NCI-H128 (cell line): ENCODE measurements around the gene PMFBP1.

ENCODE experiments used
- DNase-seq: peaks from one replicate; lab custom pipeline; 2025; ENCODE audit not compliant: unreplicated experiment; lab: John Stamatoyannopoulos, UW

Gene PMFBP1, protein sequence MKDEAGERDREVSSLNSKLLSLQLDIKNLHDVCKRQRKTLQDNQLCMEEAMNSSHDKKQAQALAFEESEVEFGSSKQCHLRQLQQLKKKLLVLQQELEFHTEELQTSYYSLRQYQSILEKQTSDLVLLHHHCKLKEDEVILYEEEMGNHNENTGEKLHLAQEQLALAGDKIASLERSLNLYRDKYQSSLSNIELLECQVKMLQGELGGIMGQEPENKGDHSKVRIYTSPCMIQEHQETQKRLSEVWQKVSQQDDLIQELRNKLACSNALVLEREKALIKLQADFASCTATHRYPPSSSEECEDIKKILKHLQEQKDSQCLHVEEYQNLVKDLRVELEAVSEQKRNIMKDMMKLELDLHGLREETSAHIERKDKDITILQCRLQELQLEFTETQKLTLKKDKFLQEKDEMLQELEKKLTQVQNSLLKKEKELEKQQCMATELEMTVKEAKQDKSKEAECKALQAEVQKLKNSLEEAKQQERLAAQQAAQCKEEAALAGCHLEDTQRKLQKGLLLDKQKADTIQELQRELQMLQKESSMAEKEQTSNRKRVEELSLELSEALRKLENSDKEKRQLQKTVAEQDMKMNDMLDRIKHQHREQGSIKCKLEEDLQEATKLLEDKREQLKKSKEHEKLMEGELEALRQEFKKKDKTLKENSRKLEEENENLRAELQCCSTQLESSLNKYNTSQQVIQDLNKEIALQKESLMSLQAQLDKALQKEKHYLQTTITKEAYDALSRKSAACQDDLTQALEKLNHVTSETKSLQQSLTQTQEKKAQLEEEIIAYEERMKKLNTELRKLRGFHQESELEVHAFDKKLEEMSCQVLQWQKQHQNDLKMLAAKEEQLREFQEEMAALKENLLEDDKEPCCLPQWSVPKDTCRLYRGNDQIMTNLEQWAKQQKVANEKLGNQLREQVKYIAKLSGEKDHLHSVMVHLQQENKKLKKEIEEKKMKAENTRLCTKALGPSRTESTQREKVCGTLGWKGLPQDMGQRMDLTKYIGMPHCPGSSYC

DNA sequence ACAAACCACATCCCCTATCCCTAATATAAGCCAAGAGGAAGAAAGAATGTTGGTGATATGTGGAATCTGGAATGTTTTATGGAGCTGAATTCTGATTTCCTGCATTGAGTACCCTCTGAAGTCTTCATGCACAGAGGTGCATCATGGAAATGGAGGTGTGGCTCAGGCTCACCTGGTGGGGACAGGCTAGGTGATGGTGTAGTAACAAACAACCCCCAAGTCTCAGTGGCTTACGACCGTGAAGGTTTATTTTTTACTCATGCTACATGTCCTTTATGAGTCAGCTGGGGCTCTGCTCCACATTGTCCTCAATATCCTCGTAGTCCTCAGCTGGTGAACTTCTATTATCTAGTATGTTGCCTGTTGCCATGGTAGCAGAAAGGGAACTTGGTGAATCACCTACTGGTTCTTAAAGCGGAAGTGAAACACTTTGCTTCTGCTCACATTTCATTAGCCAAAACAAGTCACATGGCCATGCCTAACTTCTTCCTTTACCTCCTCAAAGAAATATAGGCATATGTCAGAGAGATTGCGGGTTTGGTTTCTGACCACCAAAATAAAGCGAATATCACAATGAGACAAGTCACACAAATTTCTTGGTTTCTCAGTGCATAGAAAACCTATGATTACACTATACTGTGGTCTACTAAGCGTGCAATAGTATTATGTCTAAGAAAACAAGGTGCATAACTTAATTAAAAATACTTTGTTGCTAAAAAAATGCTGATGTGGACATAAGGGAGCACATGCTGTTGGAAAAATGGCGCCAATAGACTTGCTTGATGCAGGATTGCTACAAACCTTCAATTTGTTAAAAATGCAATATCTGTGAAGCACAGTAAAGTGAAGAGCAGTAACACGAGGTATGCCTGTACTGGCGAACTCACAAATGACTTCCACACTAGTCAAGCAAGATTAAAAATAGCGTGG lies at the start of gene PMFBP1:
Gene PMFBP1, minus strand, starts transcription at position 51 of the 930 bp plus-strand sequence. CDS start 947 bp downstream, outside the sequence.
- no peak for DNase-seq

DNA sequence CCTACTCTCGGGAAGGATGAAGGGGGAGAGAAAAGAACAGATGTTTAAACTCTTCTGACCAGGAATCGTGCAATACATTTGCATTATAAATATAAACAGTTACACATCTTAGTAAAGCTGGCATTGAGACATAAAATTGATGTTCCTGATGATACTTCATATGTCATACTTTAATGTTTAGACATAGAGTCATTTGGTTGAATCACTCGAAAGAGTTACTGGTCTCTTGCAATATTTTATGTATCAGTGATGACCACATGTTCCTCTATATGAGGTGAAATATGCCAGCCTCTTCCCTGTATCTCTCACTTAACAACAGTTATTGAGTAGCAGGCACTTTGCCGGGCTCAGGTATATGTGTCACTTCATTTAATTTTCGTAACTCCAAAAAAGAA lies 49.7 kb upstream of the PMFBP1 start:
- no peak for DNase-seq

DNA sequence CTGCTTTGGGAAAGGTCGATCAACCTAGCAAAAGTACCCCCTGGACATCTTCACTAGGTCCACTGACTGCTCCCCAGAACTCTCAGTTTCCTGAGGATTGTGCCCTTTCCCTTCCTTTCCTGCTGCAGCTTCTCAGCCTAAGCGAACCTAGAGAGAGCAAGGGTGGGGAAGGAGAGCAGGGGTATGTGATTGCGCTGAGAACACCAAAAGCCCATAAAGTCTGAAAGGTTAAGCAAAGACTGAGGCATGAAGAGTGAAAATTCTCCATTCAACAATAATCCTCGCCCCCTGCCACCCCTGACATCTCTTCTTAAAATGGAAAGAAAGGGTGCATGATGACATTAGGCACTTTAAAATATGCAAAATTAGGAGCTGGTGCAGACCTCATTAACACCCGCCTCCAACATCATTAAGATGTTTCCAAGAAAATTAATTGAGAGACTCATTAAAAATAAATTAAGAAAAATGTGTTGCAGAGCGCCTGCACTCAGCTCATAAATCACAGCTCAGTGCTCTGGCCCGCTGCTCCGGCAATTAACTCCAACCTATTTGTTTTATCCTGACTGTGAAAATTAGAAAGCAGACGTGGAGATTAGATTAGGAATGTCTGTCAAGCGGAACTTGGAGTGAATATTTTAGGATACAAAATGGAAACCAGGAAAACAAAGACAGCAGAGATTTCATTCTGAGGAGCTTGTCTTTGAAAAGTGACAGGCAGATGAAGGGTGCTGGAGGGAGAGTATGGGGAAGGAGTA lies 49.1 kb upstream of the PMFBP1 start:
- DNase-seq = no peak

DNA sequence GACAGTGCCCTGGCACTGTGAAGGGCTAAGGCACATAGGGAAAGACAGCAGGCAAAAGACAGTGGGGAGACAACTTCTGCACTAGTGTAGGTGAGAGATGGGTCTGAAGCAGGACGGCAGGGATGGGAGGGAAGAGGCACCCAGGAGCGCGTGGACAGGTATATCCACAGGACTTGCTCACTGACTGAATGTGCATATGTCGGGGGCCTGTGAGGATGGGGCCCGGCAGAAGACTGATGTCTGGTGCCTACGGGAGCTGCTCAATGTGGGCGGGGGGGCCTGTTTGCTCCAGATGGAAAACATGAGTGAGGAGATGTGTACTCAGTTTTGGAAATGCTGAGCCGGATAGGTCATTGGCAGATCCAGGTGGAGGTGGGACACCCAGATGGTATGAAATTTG lies 47.3 kb upstream of the PMFBP1 start:
- no peak for DNase-seq

DNA sequence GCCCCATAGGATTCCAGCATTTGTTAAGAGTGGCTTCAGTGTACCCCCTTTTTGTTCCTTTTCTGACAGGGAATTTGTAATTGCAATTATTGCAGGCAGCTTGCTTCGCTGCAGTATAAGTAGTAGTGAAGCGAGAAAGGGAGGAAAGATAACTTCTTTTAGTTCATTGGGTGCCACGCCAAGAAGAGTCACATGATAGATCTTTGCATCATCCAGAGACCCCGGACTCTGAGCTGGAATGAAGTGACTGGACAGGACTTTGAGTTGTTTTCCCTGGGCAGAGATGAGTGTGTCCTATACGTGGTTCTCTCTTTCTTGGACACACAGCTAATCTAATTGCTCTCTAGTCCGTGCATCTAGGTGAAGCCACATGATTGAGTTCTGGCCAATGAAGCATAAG lies 44.8 kb upstream of the PMFBP1 start:
- DNase-seq = no peak

DNA sequence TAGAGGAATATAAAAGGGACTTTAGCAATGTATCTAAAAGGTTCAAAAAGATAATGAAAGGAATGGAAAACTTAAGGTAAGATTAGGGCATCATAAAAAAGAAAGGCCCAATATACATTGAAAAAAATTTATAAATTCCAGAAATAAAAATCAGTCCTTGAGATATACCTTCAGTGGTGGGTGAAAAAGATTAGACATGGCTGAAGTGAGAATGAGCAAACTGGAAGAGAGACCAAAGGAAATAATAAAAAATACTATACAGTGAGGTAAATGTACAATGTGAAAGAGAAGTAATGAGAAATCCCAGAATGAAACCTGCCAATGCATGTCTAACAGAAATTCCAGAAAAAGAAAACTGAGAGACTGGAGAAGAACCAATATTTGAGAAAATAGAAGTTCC lies 42.9 kb upstream of the PMFBP1 start:
- DNase-seq = no peak

DNA sequence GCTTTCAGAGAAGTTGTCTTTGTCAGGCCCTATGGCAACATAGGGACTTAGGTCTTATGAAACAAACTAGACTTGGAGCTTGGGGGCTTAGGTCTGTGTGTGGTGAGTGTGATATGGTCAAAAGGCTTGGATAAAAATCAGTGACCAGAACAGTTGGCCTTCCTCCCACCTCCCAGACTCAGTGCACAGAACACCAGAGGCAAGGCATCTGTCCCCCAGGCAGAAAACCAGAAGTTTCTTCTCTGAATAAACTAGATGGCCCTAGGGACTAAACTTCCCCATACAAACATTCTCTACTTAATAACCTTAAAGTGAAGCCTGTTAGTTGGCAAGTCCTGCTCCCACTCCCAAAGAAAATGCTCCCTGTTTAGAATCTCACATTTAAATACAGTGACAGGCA lies 39.2 kb upstream of the PMFBP1 start:
- DNase-seq = no peak

DNA sequence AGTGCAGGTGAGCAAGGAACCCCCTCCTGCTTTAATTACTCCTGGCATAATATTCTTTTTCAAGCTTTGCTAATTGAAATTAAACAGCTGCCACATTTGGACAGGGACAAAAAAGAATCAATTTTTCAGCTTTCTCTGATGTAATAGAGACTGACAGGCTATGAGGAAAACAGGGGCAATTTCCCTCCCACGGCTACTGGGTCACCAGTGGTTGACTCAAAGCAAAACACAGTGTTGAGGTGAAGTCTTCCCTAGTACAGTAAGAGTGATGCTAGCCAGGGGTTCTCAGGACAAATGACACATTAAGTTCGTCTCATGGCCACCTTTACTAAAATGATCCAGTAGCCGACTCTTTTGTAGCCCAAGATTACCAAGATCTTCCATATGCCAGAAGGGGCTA lies 38.6 kb upstream of the PMFBP1 start:
- DNase-seq = no peak

DNA sequence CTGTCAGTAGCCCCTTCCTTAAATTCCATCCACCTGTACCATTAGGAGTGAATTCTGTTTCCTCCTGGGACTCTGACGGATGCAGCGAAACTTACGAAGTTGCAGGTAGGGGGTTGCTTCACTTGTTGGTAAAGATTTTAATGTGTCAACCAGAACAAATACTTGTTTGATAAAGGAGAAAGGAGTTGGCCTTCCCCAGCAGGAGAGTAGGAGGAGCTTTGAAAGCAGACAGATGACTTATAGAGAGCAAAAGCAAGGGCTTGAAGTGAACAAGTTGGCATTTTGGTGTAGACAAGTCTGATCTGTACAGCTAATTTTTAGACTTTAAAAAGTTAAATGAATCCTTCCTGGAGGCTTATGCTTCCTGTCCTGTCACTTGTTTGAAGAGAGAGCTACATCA lies 38.1 kb upstream of the PMFBP1 start:
- no peak for DNase-seq

DNA sequence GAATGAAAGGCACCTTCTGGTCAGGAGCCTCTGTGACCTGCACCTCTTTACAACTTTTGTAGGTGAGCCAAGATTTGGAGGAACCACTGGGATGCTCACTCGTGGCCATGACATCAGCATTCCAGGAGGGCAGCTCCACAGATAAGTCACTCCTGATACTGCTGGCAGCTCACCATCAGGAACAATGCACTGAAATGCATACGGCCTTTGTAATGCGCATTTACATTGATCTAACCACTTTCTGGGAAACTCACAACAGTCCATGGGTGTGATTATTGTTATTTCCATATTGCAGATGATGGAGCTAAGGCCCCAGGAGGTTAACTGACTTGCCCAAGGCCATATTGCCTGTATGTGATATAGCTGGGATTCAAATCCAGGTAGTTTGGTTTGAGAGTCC lies 34.3 kb upstream of the PMFBP1 start:
- DNase-seq = no peak

DNA sequence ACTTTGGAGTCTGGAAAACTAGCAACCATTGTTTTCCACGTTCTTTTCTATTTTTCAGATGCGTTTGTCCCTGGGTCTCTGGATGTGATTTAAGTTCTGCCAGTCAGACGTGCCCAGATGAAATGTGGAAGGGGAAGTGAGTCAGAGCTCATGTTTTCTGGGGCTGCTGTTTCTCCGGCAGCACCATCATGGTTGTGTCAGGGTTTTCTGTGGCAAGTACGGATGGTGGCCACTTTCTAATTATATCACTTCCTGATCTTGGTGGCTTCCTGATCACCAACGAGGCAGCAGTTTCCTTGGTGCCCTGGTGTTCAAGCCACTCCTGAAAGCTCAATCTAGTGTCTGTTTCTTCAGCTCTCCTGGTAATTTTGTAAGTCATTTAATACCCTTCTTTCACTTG lies 31.4 kb upstream of the PMFBP1 start:
- DNase-seq = no peak

DNA sequence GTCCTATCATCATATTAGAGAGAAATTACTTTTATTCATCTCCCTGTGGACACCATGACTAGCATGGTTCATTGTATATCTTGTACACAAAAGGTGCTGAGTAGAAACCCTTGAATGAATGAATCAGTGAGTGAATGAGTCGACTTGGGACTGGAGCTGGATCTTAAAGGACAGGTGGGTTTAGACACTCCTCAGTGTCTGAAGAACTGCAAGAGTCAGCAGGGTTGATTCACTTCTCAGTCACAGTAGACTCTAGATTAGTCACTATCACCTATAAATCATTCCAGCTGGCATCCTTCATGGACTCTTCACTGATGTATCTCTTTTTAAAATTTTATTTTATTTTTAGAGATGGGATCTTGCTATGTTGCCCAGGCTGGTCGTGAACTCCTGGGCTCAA lies 30.1 kb upstream of the PMFBP1 start:
- no peak for DNase-seq

DNA sequence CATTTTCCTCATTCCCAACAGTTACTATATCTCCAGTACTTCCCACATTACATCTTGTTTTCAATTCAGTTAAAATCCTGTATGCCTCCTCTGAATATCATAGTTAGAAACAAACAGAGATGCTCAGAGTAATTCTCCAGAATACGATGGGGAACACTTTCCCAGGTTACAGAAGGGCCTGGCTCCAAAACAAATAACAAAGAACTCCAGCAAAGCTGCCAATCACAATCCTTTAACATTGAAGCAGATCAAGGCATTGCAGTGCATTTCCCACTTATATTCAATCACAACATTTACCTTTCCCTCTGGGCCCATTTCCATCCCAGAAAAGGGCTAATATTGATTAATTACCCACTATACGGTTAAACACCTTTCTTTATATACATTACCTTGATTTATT lies 29.4 kb upstream of the PMFBP1 start:
- no peak for DNase-seq

DNA sequence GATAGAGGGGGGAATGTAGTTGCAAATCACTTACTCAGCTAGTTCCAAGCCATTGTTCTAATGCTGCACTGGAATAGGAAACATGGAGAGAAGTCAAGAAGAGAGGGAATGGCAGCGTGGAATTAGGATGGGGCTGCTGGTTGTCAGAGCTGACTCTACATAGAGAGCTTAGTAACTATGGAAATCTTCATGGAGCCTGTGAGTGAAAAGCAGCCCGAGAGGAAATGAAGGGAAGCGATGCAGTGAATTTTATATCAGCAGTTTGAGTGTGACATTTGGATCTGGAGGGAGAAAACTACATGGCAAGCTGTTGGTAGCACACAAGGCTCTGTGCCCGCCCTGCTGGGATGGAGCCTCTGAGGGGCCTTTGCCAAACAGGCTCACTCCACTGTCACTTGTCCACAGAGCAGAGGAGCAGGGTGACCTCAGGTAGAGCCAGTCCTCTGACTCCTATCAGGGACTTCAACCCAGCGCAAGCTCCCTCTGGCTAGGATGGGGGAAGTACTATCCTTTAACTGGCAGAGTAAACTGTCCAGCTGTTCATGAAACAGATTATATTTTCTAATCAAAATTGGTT lies 27.9 kb upstream of the PMFBP1 start:
- DNase-seq = no peak

DNA sequence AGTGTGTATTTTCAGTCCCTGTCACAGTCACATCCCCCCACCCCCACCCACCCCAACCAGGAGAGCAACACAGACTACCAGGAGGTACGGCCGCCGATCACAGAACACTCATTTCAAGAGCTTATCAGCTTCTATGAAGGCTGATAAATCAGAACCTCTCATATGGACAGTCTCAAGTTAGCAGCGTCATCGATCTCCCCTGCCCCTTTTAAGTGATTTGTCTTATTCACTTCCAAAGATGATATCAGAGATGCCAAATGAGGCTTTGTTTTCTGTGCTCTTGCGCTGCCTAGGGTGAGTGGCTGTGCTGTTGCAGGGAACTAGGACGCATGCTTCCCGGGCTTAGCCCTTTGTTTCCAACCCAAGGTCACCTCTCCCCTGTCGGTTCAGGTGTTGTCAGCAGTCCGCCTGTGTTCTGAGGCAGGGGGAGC lies 26.8 kb upstream of the PMFBP1 start:
- DNase-seq = no peak

DNA sequence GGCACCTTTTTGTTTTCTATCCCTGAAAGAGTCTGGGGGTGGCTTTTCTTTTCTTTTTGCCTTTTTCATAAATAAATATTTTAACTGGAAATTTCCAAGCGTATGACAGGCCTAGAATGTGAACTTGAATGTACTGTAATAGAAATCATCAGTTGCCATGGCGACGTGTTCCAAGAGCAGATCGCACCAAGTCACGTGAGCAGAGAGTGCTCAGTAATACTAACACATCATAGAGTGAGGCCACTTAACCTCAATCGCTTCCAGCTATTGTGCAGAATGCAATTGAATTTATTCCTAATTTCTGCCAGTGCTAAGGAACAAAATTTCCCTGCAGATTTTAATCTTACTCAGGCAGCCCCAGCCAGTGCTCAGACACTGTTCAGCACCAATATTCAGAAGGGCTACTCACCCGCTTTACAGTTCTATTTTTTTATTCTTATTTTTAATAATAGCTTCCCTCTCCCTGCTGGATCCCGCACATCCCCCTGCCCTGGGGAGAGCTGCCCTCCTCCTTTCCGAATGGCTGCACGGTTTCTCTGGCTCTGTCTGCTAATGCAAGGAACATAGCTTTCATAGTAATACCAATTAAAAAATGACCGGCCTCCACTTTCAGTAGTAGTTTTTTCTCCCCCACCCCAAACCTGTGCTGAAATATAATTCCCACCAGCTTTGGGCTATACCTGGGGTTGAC lies 26.2 kb upstream of the PMFBP1 start:
- no peak for DNase-seq

DNA sequence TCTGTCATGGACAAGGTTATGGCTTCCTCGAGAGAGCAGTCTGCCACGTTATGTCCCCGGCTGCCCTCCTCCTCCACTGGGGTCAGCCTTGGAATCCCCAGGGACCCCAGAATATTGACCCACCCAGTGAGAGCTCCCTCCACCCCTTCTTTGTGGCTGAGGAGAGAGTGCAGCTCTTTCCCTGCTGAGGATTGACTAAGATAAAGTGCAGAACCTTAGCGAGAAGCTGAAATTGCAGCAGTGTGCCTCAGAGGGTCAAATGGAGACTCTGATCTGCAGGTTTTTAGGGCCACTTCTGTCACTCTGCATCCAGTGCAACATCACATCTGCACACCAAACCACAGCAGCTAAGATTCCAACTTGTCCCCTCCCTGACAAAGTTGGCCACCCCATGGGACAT lies 25.6 kb upstream of the PMFBP1 start:
- DNase-seq = no peak

DNA sequence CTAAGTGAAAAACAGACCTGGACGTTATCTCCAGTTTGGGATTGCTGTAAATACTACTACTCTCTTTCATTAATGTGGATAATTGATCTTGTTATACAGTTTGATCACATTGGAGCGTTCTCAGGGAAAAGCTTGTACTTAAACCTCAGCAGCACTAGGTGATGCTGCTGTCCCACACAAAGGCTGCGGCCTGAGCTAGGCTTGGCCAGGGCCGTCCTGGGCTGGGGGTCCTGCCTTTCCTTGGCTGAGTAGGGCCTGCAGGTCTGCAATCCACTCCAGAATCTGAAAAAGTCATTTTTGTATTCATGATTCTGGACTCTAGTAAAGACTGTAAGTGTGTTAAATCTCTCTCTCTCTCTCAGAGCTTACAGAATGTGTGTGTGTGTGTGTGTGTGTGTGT lies 23.7 kb upstream of the PMFBP1 start:
- no peak for DNase-seq

DNA sequence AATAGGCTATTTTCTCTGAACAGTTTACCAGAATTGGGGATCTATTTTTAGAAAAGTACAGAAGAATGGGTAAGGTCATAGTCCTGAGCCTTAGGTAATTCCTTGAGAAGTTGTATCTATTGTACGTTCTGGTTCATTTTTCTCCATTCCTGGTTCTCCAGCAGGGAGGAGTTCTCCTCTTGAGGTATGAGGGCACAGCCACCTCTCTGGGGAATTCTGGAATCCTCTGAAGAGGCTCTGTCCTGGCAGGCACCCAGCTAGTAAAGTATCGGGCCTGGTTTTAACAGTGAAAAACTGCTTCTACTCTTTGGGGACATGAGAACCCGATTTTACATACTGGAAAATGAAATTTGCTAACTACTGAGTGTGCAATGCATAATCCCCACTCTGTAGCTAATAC lies 19.6 kb upstream of the PMFBP1 start:
- DNase-seq = no peak
